HepG2 (cell line): Measurements from ENCODE around the gene SOBP. TPM values are rescaled to one million over a fixed set of nuclear protein-coding genes. Genes with fewer than 3 reads are reported as not detected.

ENCODE experiments used
- ATAC-seq: fragments of 200-7000 bp; cut with Tn5 transposase; 3 replicates; pipeline ENCODE4 v1.9.1; 2020; ENCODE audit warnings: mild to moderate bottlenecking, moderate library complexity
- BruUV-seq: library from RNA; stranded (reverse); fragments of 400-500 nt; replicated peaks from 2 replicates; lab custom pipeline; 2021; lab: Mats Ljungman, UMichigan
- CTCF ChIA-PET: fragments of 300-600 bp; formaldehyde crosslinking; extraction: SDS; loops from one replicate; lab custom pipeline; 2021; ENCODE audit warnings: low total read pairs, inconsistent platforms, low intra/inter-chr PET ratio; lab: Yijun Ruan, JAX
- POLR2A ChIA-PET: fragments of 350-600 bp; sonication (Branson Sonifier 250); formaldehyde crosslinking; loops from one replicate; lab custom pipeline; 2020; ENCODE audit warnings: antibody characterized with exemption, inconsistent platforms; lab: Yijun Ruan, JAX
- DNase-seq: peaks from one replicate; pipeline ENCODE4 v3.0.0-alpha.2; 2015; ENCODE audit warnings: low spot score
- FAIRE-seq: peaks from 3 replicates; lab custom pipeline; 2011; peaks lifted over from hg19 to GRCh38; lab: Jason Lieb, UNC
- H2AFZ ChIP-seq: one replicate; pipeline ENCODE4 v1.6.1; 2011; ENCODE audit warnings: low read length, inconsistent platforms
- H3K27ac ChIP-seq: fragments of 300-600 bp; 3 replicates; pipeline ENCODE4 v1.8.0; 2011; ENCODE audit warnings: mixed run types, mild to moderate bottlenecking, mixed read lengths, low read length, inconsistent platforms; ENCODE audit not compliant: insufficient read depth; ENCODE audit errors: extremely low read length
- H3K27me3 ChIP-seq, 2 experiments: fragments of 200-600 bp in 1 of 2; 2 replicates in 1 of 2; 3 replicates in 1 of 2; pipeline versions ENCODE4 v1.6.0 to v1.8.0; 2011; ENCODE audit warnings: low read length in 2 of 2, mild to moderate bottlenecking in 2 of 2, moderate library complexity in 2 of 2, inconsistent platforms in 1 of 2; ENCODE audit not compliant: insufficient read depth in 2 of 2, control insufficient read depth in 1 of 2
- H3K36me3 ChIP-seq, 2 experiments: fragments of 200-600 bp in 1 of 2; replicated peaks in 1 of 2; 2 replicates in 1 of 2; 3 replicates in 1 of 2; pipeline versions ENCODE4 v1.5.1 to v1.8.0; 2011; ENCODE audit warnings: low read length in 2 of 2, inconsistent platforms in 1 of 2; ENCODE audit not compliant: insufficient read depth in 2 of 2, control insufficient read depth in 1 of 2
- H3K4me1 ChIP-seq: 2 replicates; pipeline ENCODE4 v1.5.1; 2012; ENCODE audit warnings: low read length, inconsistent platforms; ENCODE audit not compliant: insufficient read depth
- H3K4me2 ChIP-seq: 2 replicates; pipeline ENCODE4 v1.6.0; 2011; ENCODE audit warnings: low read depth, low read length, inconsistent platforms
- H3K4me3 ChIP-seq, 3 experiments: fragments of 200-600 bp in 1 of 3; sonication (generic), shearing (Covaris generic) in 1 of 3; replicated peaks in 1 of 3; 2 replicates each; pipeline ENCODE4 v1.5.1; 2011 to 2016; ENCODE audit warnings: low read length in 3 of 3, inconsistent platforms in 2 of 3, low read depth in 2 of 3, mild to moderate bottlenecking in 2 of 3, control low read depth in 1 of 3, mixed read lengths in 1 of 3; ENCODE audit not compliant: insufficient read depth in 1 of 3
- H3K79me2 ChIP-seq: one replicate; pipeline ENCODE4 v1.6.1; 2011; ENCODE audit warnings: low read length, inconsistent platforms; ENCODE audit not compliant: insufficient read depth
- H3K9ac ChIP-seq: 2 replicates; pipeline ENCODE4 v1.6.0; 2011; ENCODE audit warnings: mild to moderate bottlenecking, low read depth, low read length, inconsistent platforms; ENCODE audit not compliant: insufficient read depth
- H3K9me3 ChIP-seq: 2 replicates; pipeline ENCODE4 v1.5.1; 2012; ENCODE audit warnings: mild to moderate bottlenecking, low read length
- H4K20me1 ChIP-seq: 2 replicates; pipeline ENCODE4 v1.6.0; 2011; ENCODE audit warnings: inconsistent platforms, mild to moderate bottlenecking, low read length, moderate library complexity; ENCODE audit not compliant: insufficient read depth
- FOXP1 ChIP-seq, 2 experiments: fragments of 450-650 bp in 1 of 2; IDR thresholded peaks; 2 replicates each; pipeline ENCODE4 v1.6.1; 2017 to 2018; ENCODE audit warnings: antibody characterized with exemption in 1 of 2
- GATAD2A ChIP-seq: IDR thresholded peaks from 2 replicates; pipeline ENCODE4 v1.6.1; 2016
- HDAC6 ChIP-seq: fragments of 200-600 bp; sonication (generic); IDR thresholded peaks from 2 replicates; pipeline ENCODE4 v1.7.0; 2017; ENCODE audit warnings: mild to moderate bottlenecking, antibody characterized with exemption, low read length, low read depth
- MXD4 ChIP-seq: IDR thresholded peaks from 2 replicates; pipeline ENCODE4 v1.6.1; 2016; ENCODE audit warnings: mild to moderate bottlenecking, missing biosample characterization, missing genetic modification reagents
- NKX3-1 ChIP-seq: sonication (generic); formaldehyde crosslinking; IDR thresholded peaks from 2 replicates; pipeline ENCODE4 v1.5.0; 2020; ENCODE audit warnings: missing genetic modification reagents
- PITX1 ChIP-seq: sonication (generic); formaldehyde crosslinking; IDR thresholded peaks from 2 replicates; pipeline ENCODE4 v1.5.1; 2020; ENCODE audit warnings: mild to moderate bottlenecking, missing genetic modification reagents
- SIN3A ChIP-seq: IDR thresholded peaks from 2 replicates; pipeline ENCODE4 v1.6.1; 2011; ENCODE audit warnings: low read depth, mild to moderate bottlenecking, control low read depth, low read length, borderline replicate concordance
- SIX1 ChIP-seq: sonication (generic); formaldehyde crosslinking; IDR thresholded peaks from 2 replicates; pipeline ENCODE4 v1.4.0; 2020; ENCODE audit warnings: missing genetic modification reagents, borderline replicate concordance
- SP1 ChIP-seq, 2 experiments: fragments of 450-650 bp in 1 of 2; sonication (generic) in 1 of 2; formaldehyde crosslinking in 1 of 2; IDR thresholded peaks; 2 replicates each; pipeline versions ENCODE4 v1.4.0 to v1.6.1; 2016 to 2020; ENCODE audit warnings: missing genetic modification reagents in 1 of 2
- TMF1 ChIP-seq: sonication (generic); formaldehyde crosslinking; IDR thresholded peaks from 2 replicates; pipeline ENCODE4 v1.8.1; 2022; ENCODE audit warnings: low read depth, missing genetic modification reagents
- ZFAT ChIP-seq: sonication (generic); formaldehyde crosslinking; conservative IDR thresholded peaks from 2 replicates; pipeline ENCODE4 v1.8.1; 2023; ENCODE audit warnings: missing genetic modification reagents, inconsistent platforms
- ZFP1 ChIP-seq: IDR thresholded peaks from 2 replicates; pipeline ENCODE4 v1.6.1; 2016
- ZNF142 ChIP-seq: sonication (generic); formaldehyde crosslinking; IDR thresholded peaks from 2 replicates; pipeline ENCODE4 v1.4.0; 2020; ENCODE audit warnings: missing genetic modification reagents
- ZNF20 ChIP-seq: sonication (generic); formaldehyde crosslinking; IDR thresholded peaks from 2 replicates; pipeline ENCODE4 v1.4.0; 2020; ENCODE audit warnings: mild to moderate bottlenecking, moderate library complexity, missing genetic modification reagents
- ZNF562 ChIP-seq: sonication (generic); formaldehyde crosslinking; IDR thresholded peaks from 2 replicates; pipeline ENCODE4 v1.8.0; 2022; ENCODE audit warnings: missing genetic modification reagents, borderline replicate concordance
- ZNF878 ChIP-seq: sonication (generic); formaldehyde crosslinking; IDR thresholded peaks from 2 replicates; pipeline ENCODE4 v1.8.1; 2023; ENCODE audit warnings: mild to moderate bottlenecking, missing genetic modification reagents, moderate library complexity
- WGBS: methylation state at CpG from one replicate; pipeline ENCODE4 v1.1.6; 2017; ENCODE audit warnings: low lambda C conversion rate; 5-methylcytosine and 5-hydroxymethylcytosine counted together
- in situ Hi-C: cut with HindIII; loops from 2 replicates; pipeline ENCODE4 v1.10.0; 2017; ENCODE audit warnings: low pct_unique_long_range_greater_than_20kb; ENCODE audit not compliant: extremely low pct_ligation_motif_present
- intact Hi-C: fragments of 100-400 bp; cut with micrococcal nuclease; formaldehyde crosslinking; loops from one replicate; pipeline ENCODE4 v1.10.0; 2022; ENCODE audit not compliant: unreplicated experiment
- polyA plus RNA-seq, 8 experiments: library from polyadenylated mRNA; depleted of rRNA in 3 of 8; stranded (reverse) in 7 of 8; unstranded in 1 of 8; fragments of >200 nt; fragmentation: Illumina TruSeq in 4 of 8; extraction: Trizol in 4 of 8; gene quantifications; 2 replicates each; pipeline versions ENCODE4 v1.2.1 to v1.2.3, GENCODE V29; 2011 to 2016; ENCODE audit warnings: low read depth in 4 of 8, missing spikeins in 1 of 8, mixed read lengths in 1 of 8; ENCODE audit not compliant: insufficient read depth in 1 of 8
- total RNA-seq, 5 experiments: library from RNA; depleted of rRNA; stranded (reverse); fragments of >200 nt; fragmentation: Illumina TruSeq; extraction: Trizol; gene quantifications; 2 replicates each; pipeline ENCODE4 v1.2.3, GENCODE V29; 2016; ENCODE audit warnings: low read depth in 1 of 5
- TF ChIP-seq, protein P1 (sequence below): sonication (generic); formaldehyde crosslinking; IDR thresholded peaks from 2 replicates; pipeline ENCODE4 v1.8.0; 2022; ENCODE audit warnings: mild to moderate bottlenecking, missing genetic modification reagents, borderline replicate concordance

The SOBP gene
- total and polyA plus RNA-seq, 2 of the 13 experiments (the other 11 are each of a cell fraction or from before 2014, with no cell fraction given) = 1.5 to 6.9 TPM

DNA sequence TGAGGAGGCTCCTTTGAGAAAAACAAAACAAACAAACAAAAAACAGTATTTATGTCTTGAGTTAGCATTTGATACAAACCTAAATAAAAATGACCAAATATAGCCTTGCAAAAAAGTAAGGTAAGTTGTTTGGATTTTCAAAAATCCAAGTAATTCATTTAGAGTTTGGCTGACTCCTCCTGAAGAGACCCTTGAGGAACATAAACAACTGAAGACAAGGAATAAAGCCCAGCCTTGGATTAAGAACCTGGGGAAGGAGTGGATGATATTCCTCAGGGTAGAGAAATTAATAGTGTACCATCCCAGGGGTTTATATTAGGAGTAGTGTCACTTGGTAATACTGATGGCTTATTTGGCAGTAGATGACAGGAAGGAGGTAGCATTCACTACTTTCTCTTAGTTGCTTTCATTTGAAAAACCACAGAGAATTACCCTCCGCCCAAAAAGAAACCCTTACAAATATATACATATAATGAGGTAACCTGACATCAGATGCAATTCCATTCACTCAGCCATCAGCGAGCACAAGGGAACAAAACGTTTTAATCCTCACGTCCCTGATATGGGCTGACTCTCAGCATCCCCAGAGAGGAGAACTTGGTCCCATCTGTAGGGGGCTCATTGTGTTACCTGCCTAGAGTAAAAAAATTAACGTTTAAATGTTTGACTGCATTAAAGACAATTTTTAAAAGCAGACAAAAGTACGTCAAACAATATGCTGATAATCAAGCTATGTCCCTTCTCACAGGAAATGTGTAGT lies 57.0 kb downstream of the SOBP start (continued):
- TF ChIP-seq PITX1 (no peak), ZFP1 (CRISPR knock-in tag) (no peak), SIX1 (CRISPR knock-in tag) (no peak), SP1 (IDR thresholded peaks at IDR 0.05) (no peak), SP1 (CRISPR knock-in tag; IDR thresholded peaks at IDR 0.05) (no peak), NKX3-1 (no peak), TMF1 (CRISPR knock-in tag) (no peak)
- TF ChIP-seq, protein P1, sequence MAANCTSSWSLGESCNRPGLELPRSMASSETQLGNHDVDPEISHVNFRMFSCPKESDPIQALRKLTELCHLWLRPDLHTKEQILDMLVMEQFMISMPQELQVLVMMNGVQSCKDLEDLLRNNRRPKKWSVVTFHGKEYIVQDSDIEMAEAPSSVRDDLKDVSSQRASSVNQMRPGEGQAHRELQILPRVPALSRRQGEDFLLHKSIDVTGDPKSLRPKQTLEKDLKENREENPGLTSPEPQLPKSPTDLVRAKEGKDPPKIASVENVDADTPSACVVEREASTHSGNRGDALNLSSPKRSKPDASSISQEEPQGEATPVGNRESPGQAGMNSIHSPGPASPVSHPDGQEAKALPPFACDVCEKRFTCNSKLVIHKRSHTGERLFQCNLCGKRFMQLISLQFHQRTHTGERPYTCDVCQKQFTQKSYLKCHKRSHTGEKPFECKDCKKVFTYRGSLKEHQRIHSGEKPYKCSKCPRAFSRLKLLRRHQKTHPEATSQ (CRISPR knock-in tag) = no peak
- TF ChIP-seq, all 625 proteins: peak for 0

DNA sequence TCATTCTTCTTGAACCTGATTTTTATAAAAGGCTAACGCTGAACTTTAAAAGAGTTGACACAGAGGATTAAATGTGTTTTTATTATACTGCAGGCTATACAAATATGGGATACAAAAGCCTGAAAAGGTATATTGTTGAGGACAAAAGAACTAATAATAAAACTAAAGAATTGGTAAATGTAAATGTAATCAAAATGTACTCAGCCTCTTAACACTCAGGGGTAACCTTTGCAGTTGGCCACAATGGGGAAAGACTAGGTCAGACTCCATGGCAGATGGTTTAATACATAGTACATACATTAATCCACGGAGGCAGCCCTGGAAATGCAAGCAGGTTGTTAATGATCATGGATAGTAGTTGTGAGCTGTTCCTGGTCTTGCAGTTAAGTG lies 57.5 kb downstream of the SOBP start:
- whole genome bisulfite sequencing = 93% methylated on average over 2 of the region's 2 CpGs
- POLR2A ChIA-PET = no interaction called here
- CTCF ChIA-PET = no interaction called here
- no peak overlapping the region for H2AFZ ChIP-seq
- H3K27me3 ChIP-seq = no peaks in the 10 kb centered on the region; a peak in 1 of 5 replicates
- TF ChIP-seq ZNF20 (CRISPR knock-in tag) = no peak
- TF ChIP-seq ZNF562 (CRISPR knock-in tag) = no peak
- no peak for TF ChIP-seq FOXP1 (IDR thresholded peaks at IDR 0.05)
- TF ChIP-seq FOXP1 (CRISPR knock-in tag; IDR thresholded peaks at IDR 0.05) = no peak
- no peak for TF ChIP-seq HDAC6
- no peak for TF ChIP-seq SIN3A
- no peak for TF ChIP-seq ZFAT (CRISPR knock-in tag)
- TF ChIP-seq ZNF878 = no peak
- no peak for TF ChIP-seq ZNF142
- no peak for TF ChIP-seq GATAD2A
- TF ChIP-seq MXD4 = no peak
- TF ChIP-seq, all 625 proteins: peak for 0
- H3K36me3 ChIP-seq = peaks cover 8 to 18% of the 10 kb centered on the region in 2 experiments; a peak in 4 of 5 replicates
- DNase-seq (no peak), ATAC-seq (no peak), FAIRE-seq (no peak)
- BruUV-seq = no TSS peak
- in situ Hi-C loops = no loop called here
- H3K4me3 ChIP-seq = no peak overlapping the region
- intact Hi-C loops = no loop called here
- H3K4me1 ChIP-seq = no peaks in the 10 kb centered on the region
- no peak overlapping the region for H3K9ac ChIP-seq
- H3K27ac ChIP-seq = no peak overlapping the region
- no peak overlapping the region for H3K4me2 ChIP-seq
- no peaks in the 10 kb centered on the region for H3K9me3 ChIP-seq
- H3K79me2 ChIP-seq = peaks cover 4% of the 10 kb centered on the region
- H4K20me1 ChIP-seq = no peaks in the 10 kb centered on the region
